Ishikawa (cell line): ENCODE results near the gene CD22.

ENCODE experiments used
- CEBPB ChIP-seq: IDR thresholded peaks from 2 replicates; pipeline ENCODE4 v1.6.1; 2012
- CREB1 ChIP-seq: IDR thresholded peaks from 2 replicates; pipeline ENCODE4 v1.6.1; 2012; ENCODE audit warnings: low read depth
- EGR1 ChIP-seq: IDR thresholded peaks from 2 replicates; pipeline ENCODE4 v1.6.1; 2012
- EP300 ChIP-seq: IDR thresholded peaks from 2 replicates; pipeline ENCODE4 v1.6.1; 2012; ENCODE audit warnings: borderline replicate concordance
- FOXM1 ChIP-seq: IDR thresholded peaks from 2 replicates; pipeline ENCODE4 v1.6.1; 2012; ENCODE audit warnings: low read depth, borderline replicate concordance
- NFIC ChIP-seq: IDR thresholded peaks from 2 replicates; pipeline ENCODE4 v1.6.1; 2012
- RAD21 ChIP-seq: IDR thresholded peaks from 2 replicates; pipeline ENCODE4 v1.6.1; 2012; ENCODE audit warnings: low read depth
- TAF1 ChIP-seq: IDR thresholded peaks from 2 replicates; pipeline ENCODE4 v1.6.1; 2012; ENCODE audit warnings: low read depth, mild to moderate bottlenecking
- TCF12 ChIP-seq: IDR thresholded peaks from 2 replicates; pipeline ENCODE4 v1.6.1; 2012; ENCODE audit warnings: low read depth
- TEAD4 ChIP-seq: IDR thresholded peaks from 2 replicates; pipeline ENCODE4 v1.6.1; 2012
- YY1 ChIP-seq: IDR thresholded peaks from 2 replicates; pipeline ENCODE4 v1.6.1; 2012; ENCODE audit warnings: low read depth
- ZBTB7A ChIP-seq: IDR thresholded peaks from 2 replicates; pipeline ENCODE4 v1.6.1; 2012; ENCODE audit warnings: low read depth
- TF ChIP-seq, protein P1 (sequence below): IDR thresholded peaks from 2 replicates; pipeline ENCODE4 v1.6.1; 2012
- TF ChIP-seq, protein P2 (sequence below): IDR thresholded peaks from 2 replicates; pipeline ENCODE4 v1.6.1; 2012
- TF ChIP-seq, protein P3 (sequence below): IDR thresholded peaks from 2 replicates; pipeline ENCODE4 v1.6.1; 2012; ENCODE audit warnings: low read depth, mild to moderate bottlenecking

The CD22 gene

DNA sequence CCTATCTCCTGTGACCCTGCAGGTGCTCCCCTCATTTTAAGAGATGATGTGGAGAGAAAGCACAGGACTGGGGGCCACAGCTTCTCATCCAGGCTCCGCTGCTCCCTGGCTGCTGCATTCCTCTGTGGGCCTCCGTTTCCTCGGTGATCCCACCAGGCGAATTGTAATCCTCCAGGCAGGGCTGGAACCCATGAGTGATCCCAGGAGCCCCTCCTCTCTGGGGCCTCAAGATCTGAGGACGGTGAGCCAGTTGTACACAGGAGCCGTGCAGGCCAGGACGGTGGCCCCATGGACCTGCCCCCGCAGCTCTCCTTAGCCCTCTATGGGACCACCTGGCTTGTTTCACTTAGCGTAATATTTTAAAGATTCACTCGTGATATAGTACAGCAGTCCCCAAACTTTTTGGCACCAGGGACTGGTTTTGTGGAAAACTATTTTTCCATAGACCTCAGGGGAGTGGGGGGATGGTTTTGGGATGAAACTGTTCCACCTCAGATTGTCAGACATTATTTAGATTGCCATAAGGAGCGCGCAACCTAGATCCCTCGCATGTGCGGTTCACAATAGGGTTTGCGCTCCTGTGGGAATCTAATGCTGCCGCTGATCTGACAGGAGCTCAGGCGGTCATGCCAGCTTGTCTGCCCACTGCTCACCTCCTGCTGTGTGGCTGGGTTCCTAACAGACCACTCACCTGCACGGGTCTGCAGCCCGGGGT is 34.9 kb downstream of the CD22 start:
- TF ChIP-seq TEAD4 (no peak), NFIC (no peak), EGR1 (no peak), TCF12 (no peak), EP300 (no peak), ZBTB7A (no peak), RAD21 (no peak), YY1 (no peak), TAF1 (no peak), CREB1 (no peak), FOXM1 (no peak), CEBPB (no peak)
- TF ChIP-seq, protein P1, sequence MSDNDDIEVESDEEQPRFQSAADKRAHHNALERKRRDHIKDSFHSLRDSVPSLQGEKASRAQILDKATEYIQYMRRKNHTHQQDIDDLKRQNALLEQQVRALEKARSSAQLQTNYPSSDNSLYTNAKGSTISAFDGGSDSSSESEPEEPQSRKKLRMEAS, result no peak
- TF ChIP-seq, protein P2, sequence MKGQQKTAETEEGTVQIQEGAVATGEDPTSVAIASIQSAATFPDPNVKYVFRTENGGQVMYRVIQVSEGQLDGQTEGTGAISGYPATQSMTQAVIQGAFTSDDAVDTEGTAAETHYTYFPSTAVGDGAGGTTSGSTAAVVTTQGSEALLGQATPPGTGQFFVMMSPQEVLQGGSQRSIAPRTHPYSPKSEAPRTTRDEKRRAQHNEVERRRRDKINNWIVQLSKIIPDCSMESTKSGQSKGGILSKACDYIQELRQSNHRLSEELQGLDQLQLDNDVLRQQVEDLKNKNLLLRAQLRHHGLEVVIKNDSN, result no peak
- TF ChIP-seq, protein P3, sequence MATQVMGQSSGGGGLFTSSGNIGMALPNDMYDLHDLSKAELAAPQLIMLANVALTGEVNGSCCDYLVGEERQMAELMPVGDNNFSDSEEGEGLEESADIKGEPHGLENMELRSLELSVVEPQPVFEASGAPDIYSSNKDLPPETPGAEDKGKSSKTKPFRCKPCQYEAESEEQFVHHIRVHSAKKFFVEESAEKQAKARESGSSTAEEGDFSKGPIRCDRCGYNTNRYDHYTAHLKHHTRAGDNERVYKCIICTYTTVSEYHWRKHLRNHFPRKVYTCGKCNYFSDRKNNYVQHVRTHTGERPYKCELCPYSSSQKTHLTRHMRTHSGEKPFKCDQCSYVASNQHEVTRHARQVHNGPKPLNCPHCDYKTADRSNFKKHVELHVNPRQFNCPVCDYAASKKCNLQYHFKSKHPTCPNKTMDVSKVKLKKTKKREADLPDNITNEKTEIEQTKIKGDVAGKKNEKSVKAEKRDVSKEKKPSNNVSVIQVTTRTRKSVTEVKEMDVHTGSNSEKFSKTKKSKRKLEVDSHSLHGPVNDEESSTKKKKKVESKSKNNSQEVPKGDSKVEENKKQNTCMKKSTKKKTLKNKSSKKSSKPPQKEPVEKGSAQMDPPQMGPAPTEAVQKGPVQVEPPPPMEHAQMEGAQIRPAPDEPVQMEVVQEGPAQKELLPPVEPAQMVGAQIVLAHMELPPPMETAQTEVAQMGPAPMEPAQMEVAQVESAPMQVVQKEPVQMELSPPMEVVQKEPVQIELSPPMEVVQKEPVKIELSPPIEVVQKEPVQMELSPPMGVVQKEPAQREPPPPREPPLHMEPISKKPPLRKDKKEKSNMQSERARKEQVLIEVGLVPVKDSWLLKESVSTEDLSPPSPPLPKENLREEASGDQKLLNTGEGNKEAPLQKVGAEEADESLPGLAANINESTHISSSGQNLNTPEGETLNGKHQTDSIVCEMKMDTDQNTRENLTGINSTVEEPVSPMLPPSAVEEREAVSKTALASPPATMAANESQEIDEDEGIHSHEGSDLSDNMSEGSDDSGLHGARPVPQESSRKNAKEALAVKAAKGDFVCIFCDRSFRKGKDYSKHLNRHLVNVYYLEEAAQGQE, result no peak

DNA sequence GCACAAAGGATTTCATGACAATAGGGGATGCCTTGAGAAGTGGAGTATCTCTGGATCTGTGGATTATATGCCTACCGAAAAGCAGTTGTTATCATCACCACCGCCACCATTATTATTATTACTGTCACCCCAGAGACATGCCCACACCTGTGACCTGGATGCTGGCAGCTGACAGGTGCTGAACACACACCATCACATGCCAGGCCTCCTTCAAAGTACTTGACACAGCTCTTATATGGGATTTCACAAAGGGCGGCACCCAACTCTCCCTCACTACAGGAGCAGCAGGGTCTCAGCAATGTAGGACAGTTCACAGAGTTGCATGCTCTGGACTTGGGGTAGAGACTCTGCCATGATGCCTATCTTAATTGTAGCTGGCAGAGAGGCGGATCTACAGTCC is 36.3 kb downstream of the CD22 start:
- TF ChIP-seq RAD21 (no peak), FOXM1 (no peak), TAF1 (no peak), TEAD4 (no peak), NFIC (no peak), EGR1 (no peak), CEBPB (no peak), ZBTB7A (no peak), EP300 (no peak), TCF12 (no peak)
- TF ChIP-seq, protein P3, result no peak

DNA sequence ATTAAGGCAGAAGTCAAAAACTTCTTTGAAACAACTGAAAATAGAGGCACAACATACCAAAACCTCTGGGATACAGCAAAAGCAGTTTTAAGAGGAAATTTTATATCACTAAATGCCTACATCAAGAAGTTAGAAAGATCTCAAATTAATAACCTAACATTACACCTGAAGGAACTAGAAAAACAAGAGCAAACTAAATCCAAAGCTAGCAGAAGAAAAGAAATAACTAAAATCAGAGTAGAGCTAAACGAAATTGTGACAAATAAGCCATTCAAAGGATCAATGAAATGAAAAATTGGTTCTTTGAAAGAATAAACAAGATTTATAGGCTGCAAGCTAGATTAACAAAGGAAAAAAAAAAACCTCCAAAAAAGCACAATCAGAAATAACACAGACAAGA is 39.4 kb downstream of the CD22 start:
- no peak for TF ChIP-seq FOXM1
- TF ChIP-seq EGR1, result no peak
- no peak for TF ChIP-seq TAF1
- TF ChIP-seq NFIC, result no peak
- TF ChIP-seq ZBTB7A, result no peak
- TF ChIP-seq YY1, result no peak
- TF ChIP-seq, protein P1, result no peak
- no peak for TF ChIP-seq CREB1
- TF ChIP-seq EP300, result no peak
- no peak for TF ChIP-seq RAD21
- TF ChIP-seq CEBPB, result no peak
- TF ChIP-seq TEAD4, result no peak

DNA sequence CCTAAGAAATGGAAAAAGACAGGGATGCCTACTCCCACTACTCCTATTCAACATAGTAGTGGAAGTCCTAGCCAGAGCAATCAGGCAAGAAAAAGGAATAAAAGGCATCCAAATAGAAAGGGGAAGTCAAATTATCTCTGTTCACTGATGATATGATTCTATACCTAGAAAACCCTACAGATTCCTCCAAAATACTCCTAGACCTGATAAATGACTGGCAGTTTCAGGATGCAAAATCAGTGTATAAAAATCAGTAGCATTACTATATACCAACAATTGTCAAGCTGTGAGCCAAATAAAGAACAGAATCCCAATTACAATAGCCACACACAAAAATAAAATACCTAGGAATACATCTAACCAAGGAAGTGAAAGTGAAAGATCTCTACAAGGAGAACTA is 40.5 kb downstream of the CD22 start:
- TF ChIP-seq, protein P3, result no peak
- TF ChIP-seq RAD21, result no peak
- TF ChIP-seq NFIC, result no peak
- no peak for TF ChIP-seq CEBPB
- TF ChIP-seq TEAD4, result no peak
- TF ChIP-seq CREB1, result no peak
- no peak for TF ChIP-seq TAF1
- TF ChIP-seq ZBTB7A, result no peak
- TF ChIP-seq, protein P1, result no peak
- TF ChIP-seq TCF12, result no peak
- TF ChIP-seq EP300, result no peak
